ENCODE data around the gene FNDC10.

The FNDC10 gene

GRCh38 chr1:1616045-1616790 lies 16.3 kb upstream of the FNDC10 start:
- DNase-seq, result peak; percentile 52

DNA sequence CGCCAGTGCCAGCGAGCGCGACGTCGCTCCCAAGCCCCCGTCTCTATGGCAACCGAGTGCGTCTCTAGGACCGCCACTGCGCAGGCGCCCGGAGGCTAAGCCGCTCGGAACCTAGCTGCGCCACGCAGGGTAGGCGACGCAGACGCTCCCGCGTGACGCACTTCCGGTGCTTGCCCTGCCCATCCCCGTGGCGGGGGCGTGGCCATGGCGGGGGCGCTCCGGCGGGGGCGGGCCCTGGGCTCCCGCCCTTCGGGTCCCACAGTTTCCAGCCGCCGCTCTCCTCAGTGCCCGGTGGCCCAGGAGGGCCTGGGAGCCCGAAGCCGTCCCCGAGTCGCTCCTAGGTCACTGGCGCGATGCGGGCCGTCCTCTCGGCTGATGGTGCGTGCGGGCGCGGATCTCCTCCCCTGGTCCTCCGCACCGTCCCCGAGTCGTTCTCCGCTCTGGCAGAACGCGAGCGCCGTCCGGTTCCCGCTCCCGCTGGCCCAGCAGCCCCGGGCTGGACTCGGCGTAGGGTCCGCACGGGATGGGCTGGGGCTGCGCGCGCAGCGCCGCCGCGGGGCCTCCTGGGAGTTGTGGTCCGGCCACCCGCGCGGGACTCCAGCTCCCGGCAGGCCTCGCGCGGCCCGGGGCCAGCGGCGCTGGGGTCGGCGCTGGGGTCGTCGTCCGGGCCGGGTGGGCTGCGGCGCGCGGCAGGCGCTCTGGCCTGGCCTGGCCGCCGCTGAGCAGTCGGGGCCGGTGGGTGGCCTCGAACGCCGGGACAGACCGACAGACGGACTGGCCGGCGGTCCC lies 15.5 kb upstream of the FNDC10 start, which contains the start of gene MIB2:
MIB2 (plus strand) TSS at position 245 of the 789 bp plus-strand sequence. CDS start 7,953 bp downstream, outside the sequence.
- peak; percentile 97 for DNase-seq

GRCh38 chr1:1614954-1615255 lies 15.0 kb upstream of the FNDC10 start:
- DNase-seq, result no peak

- peak; percentile 71 for DNase-seq
Measured at GRCh38 chr1:1614204-1614953, 14.4 kb upstream of the FNDC10 start.

DNA sequence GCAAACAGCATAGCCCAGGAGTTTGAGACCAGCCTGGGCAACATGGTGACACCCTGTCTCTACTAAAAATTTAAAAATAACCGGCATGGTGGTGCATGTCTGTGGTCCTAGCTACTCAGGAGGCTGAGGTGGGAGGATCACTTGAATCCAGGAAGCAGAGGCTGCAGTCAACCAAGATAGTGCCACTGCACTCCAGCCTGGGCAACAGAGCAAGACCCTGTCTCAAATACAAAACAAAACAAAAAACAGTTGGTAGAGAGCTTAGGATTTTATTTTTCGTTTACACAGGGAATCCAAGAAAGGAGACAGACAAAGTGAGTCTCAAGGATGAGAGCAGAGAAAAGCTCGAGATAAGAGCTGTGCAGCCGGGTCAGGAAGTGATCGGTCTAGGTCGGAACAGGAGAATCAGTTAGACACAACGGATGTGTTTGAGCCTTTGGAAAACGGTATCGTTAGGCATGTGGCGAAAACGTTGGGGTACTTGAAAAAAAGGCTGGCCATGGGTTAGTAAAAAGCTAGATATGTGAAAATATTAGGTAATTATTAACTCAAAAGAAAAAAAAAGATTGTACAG lies 13.7 kb upstream of the FNDC10 start:
- no peak for DNase-seq

GRCh38 chr1:1612104-1612400 lies 12.1 kb upstream of the FNDC10 start:
- no peak for DNase-seq

GRCh38 chr1:1610796-1611195 lies 10.9 kb upstream of the FNDC10 start:
- DNase-seq, result no peak

DNA sequence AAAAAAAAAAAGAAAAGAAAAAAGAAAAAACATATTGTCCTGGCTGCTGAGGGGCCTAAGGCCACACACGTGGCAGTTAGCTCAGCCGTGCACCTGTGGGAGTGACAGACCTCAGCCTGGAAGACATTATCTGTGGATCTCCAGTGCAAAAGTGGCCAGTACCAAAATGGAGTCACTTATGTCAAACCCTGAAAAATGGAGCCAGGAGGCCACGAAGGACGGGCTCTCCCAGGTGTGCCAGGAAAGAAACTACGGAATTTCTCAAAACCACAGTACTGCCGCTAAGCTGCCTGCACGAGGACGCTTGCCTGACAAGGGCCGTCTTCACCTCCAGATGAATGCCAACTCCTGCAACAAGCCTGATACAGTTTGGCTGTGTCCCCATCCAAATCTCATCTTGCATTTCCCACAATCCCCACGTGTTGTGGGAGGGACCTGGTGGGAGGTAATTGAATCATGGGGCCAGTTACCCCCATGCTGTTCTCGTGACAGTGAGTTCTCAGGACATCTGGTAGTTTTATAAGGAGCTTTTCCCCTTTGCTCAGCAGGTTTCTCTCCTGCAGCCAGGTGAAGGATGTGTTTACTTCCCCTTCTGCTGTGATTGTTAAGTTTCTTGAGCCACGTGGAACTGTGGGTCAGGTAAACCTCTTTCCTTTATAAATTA lies 10.0 kb upstream of the FNDC10 start:
- DNase-seq, result no peak

- no peak for DNase-seq
Measured at GRCh38 chr1:1606232-1606631, 6.3 kb upstream of the FNDC10 start.

DNA sequence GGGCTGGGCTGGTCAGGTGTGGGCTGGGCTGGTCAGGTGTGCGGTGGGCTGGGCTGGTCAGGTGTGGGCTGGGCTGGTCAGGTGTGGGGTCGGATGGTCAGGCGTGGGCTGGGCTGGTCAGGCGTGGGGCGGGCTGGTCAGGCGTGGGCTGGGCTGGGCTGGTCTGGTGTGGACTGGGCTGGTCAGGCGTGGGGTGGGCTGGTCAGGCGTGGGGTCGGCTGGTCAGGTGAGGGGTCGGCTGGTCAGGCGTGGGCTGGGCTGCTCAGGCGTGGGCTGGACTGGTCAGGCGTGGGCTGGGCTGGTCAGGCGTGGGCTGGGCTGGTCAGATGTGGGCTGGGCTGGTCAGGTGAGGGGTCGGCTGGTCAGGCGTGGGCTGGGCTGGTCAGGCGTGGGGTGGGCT lies 5.8 kb upstream of the FNDC10 start:
- no peak for DNase-seq

- DNase-seq, result no peak
Measured at GRCh38 chr1:1605034-1605591, 5.2 kb upstream of the FNDC10 start.

DNA sequence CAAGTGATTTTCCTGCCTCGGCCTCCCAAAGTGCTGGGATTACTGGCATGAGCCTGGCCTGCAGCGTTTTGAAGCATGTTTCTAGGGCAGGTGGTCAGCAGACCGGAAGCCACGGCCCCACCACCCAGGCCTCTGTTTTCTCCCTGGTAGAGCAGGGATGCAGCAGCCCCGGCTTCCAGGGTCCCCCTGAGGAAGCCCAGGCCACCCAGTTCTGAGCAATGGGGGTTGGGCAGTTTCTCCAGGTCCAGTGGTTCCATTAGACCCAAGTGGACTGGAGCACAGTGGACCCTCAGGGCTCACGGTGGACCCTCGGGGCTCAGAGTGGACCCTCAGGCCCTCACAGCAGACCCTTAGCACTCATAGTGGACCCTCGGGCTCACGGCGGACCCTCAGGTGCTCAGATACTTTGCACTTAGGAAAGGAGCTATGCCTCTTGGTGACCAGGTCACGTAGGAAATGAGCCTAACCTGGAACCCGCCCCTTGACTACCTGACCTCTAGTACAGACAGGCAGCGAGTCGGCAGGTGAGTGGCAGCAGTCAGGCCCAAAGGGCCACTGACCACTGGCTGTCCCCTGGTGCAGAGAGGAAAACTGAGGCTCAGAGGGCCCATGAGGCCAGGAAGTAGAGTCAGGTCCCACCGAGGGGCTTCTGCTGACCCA lies 4.6 kb upstream of the FNDC10 start:
- no peak for DNase-seq

GRCh38 chr1:1603671-1604373 lies 3.9 kb upstream of the FNDC10 start:
- DNase-seq, result no peak

DNA sequence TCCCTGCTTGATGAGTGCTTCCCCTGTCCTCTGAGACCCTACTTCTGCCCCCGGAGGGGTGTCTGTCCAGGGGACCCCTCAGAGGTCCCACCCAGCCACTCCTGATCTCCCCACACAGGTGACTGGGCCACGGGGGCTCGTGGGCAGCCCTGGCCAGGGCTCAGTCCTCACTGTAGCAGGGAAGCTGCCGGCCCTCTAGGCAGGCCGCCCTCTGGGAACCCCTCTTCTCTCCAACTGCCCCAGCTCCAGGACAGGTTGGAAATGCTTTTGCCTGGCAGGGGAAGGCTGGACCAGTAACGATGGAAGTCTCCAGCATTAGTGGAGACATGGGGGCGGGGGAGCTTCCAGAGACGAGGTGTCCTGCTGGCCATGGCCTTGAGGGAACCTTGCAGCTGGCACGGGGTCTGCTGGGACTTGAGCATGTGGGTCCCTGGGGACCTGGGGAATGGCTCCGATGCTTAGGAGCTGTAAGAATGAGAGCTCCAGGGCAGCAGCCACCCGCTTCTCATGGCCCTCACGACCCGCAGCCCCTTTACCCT lies 3.1 kb upstream of the FNDC10 start:
- no peak for DNase-seq

GRCh38 chr1:1602304-1602967 lies 2.5 kb upstream of the FNDC10 start:
- DNase-seq, result no peak

DNA sequence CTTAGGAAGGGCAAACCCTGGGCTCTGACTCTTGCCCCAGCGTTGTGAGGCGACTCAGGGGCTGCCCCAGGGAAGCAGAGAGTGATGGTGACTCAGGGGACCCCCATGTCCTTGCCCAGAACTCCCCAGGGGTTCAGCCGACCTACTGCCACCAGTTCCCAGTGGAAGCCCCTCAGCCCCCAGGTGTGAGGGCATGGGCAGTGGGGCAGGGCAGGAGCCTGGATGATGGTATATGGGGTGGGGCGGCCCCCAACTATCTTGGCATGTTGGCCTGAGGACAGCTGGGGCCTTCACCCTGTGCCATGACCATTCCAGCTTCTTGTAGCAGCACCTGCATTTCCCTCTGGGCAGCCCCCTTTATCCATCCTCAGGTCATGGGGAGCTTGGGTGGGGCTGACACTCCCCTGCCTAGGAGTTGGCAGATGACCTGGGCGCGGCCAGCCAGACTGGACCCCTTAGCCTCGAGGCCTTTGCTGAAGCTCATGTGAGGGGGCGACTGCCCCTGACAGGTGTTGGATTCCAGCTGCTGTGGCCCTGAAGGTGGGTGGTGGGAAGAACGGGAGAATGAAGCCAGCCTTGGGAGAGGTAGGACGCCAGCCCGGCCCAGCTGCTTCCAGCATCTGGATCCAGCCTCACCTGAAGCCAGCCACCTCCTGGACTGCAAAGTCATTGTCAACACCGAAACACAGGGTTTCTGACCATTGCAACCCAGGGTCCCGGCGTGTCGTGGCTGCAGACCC lies 1.8 kb upstream of the FNDC10 start:
- no peak for DNase-seq

DNA sequence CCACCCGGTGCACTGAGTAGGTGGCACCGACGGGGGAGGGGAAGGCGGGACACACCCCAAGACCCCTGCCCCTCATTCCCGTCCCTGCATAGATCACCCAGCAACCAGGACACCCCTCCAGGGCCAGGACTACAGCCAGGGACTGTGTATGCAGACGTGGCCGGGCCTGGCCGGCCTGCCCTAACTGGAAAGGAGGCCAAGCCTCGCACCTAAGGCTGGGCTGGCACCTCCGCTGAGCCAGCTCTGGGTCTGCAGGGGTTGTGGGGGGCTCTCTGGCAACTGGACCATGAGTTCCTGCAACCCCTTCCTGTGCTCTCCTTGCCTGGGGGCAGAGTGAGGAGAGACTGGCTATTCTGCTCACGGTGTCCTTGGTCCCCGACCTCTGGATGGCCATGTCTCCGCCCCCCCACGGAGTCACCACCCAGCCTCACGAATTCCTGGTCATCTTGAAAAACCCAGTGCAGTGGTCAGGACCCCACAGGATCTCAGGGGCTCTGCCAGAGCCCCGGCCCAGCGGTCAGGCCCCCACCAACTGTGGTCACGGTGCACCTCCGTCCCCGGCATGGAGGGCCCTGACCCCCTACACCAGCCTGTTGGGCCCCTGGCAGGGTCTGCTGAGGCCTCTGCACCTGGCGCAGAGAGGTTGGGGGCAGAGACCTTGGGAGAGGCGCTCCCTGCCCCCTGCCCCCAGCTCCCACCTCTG lies 1.1 kb upstream of the FNDC10 start:
- DNase-seq, result no peak

GRCh38 chr1:1599030-1599934 lies 653 bp downstream of the FNDC10 start:
- peak; percentile 46 for DNase-seq

Data from activated CD4-positive, alpha-beta T cell treated with anti-CD3 and anti-CD28 coated beads for 48 hours (primary cell).